Right ventricle myocardium superior (tissue), 1 donor: ENCODE data around the gene SLC5A12. TPM values are rescaled to one million over a fixed set of nuclear protein-coding genes. Genes with fewer than 3 reads are reported as not detected.

Experiments used
- ATAC-seq: fragments of 200-7000 bp; cut with Tn5 transposase; one replicate; pipeline ENCODE4 v1.9.1; 2020; ENCODE audit warnings: mild to moderate bottlenecking; ENCODE audit not compliant: poor library complexity
- DNase-seq: peaks from one replicate; pipeline ENCODE4 v3.0.0-alpha.2; 2020
- intact Hi-C: fragments of 100-400 bp; cut with DNase I; formaldehyde crosslinking; loops from one replicate; pipeline ENCODE4 v1.11.2; 2022
- long read RNA-seq: library from polyadenylated mRNA; unstranded; transcript quantifications from one replicate; pipeline ENCODE4 v2.0.0, GENCODE V29; 2021
- total RNA-seq: library from RNA; stranded (reverse); fragmentation: NEBNext Ultra II Directional; extraction: Animal tissue kit (Norgen Biotek cat#: 25700); gene quantifications from one replicate; pipeline ENCODE4 v1.2.1, GENCODE V29; 2021
- donor health status: DM: no; HTN: yes; CAD: no; lungs with severe emphysema.

Gene SLC5A12
- total RNA-seq: not detected
- long read RNA-seq: 0 reads

- intact Hi-C loops: no loop called here
- DNase-seq (no peak), ATAC-seq (no peak)
Measured at GRCh38 chr11:26721948-26722475, at the start of gene SLC5A12. TSS of gene SLC5A12 (minus strand) at chr11:26722060. CDS start at chr11:26721714, 346 bp downstream.

DNA sequence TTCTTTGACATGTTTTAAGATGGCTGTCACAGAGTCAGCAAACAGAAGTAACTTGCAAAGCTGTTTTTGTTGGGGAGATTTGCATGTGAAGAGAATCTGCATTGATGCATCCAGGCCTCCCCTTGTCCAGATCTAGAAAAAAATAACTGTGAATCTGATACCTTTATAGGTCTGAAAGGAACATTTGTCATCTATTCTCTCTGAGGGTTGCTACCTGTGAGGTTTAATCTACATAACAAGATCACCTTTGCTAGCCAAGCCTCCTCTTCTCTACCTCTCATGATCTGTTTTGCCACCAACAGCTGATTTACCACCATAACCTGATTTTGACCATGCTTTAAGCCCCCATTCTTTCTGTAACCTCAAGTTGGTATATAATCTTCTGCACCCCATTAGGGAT lies 47.2 kb upstream of the SLC5A12 start:
- ATAC-seq (no peak), DNase-seq (no peak)
- intact Hi-C loops: no loop called here

DNA sequence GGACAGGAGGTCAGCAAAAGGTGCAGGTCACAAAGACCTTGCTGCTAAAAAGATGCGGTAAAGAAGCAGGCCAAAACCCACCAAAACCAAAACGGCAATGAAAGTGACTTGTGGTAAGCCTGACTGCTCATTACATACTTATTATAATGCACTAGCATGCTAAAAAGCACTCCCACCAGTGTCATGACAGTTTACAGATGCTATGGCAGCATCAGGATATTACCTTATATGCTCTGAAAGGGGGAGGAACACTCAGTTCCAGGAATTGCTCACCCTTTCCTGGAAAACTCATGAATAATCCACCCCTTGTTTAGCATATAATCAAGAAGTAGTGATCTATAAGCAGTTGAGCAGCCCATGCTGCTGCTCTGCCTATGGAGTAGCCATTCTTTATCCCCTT lies 45.2 kb upstream of the SLC5A12 start:
- DNase-seq (no peak), ATAC-seq (no peak)
- intact Hi-C loops: no loop called here

DNA sequence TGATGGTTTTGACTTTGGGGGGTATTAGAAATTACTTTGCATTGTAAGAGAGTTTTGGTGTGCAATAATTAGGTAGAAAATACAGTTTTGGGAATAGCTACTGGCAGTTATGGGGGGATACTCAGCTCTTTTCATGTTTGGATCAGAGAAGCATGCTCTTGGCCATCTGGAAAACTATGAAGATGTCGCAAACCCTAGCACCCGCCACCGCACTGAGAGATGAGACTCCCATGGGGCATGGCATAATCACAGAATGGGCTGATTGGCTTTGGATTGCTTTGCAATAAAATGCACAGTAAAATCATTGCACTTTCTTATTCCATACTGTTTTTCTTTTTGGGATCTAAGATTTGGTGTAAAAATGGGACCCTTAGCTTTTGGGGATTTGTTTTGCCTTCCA lies 43.5 kb upstream of the SLC5A12 start:
- intact Hi-C loops: no loop called here
- no peak for ATAC-seq
- peak; percentile 24 for DNase-seq

DNA sequence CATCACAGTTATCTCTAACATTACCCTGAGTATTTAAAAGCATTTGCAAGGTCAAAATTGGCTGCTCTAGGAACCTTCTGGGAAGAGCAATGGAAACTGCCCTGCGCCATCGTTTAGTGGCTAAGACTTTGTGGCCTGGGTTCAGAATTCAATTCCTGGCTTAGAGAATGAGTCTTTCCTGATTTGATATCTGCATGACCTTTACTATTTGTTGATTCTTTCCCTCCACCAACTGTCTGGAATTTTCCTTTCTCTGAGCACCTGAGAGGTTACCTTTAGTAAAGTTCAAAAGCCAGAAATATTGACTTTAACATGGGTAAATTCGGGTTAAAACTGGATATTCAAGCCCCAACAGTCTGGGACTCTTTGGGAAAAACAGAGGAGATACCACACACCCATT lies 43.0 kb upstream of the SLC5A12 start:
- intact Hi-C loops: no loop called here
- DNase-seq: no peak
- no peak for ATAC-seq

- ATAC-seq (no peak), DNase-seq (no peak)
- intact Hi-C loops: no loop called here
Measured at GRCh38 chr11:26764315-26764714, 42.5 kb upstream of the SLC5A12 start.

DNA sequence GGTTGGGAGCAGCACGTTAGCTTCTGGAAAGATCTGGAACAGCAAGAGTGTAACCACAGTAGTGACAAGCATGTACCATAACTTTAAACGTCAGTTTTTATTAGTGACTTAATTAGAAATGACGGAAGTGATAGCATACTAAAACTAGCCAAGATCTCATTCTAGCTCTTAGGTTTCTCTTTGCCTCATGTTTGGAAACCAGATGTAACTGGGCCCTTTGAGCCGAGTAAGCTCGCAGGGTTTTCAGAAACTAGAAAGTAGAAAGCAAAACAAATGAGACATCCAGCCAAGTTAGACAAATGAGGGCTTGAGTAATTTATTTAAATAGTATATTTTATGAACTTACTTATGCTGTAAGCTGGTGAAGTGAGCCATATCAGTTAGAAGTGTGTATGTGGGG lies 40.2 kb upstream of the SLC5A12 start:
- intact Hi-C loops: no loop called here
- no peak for DNase-seq
- ATAC-seq: no peak

DNA sequence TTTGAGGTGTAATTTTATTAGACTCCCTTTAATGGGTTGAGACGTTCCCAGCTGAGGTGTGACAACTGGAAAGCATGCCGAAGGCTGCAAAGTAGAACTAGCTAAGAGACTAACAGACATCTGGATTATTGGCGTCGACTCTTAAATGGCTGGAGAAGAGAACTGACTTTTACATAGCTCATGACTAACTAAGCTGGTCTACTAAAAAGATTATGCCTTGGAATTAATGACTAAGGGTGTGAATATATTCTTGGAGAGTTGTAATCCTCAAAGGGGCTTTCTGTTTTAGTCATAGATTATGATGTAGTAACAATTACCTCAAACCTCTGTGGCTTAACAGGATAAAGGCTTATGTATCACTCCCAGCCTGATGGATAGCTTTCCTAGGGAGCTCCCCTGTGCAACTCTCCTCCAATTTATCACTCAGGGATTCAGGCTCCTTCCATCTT lies 39.5 kb upstream of the SLC5A12 start:
- intact Hi-C loops: no loop called here
- no peak for ATAC-seq

DNA sequence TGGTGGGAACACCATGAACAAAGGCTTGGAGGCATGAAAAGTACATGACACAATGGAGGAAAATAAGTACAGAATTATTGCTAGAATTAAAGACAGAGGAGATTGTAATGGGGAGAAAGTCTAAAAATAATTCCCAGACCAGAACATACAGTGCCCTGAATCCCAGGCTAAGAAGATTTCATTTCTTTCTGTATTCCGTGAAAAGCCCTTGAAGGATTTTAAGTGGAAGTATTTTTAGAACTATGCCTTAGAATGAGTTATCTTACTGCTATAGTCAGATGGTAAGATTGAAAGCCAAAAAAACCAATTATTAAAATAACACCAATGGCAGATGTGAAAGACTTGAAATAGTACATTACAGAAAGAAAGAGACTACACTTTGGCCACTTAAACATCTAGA lies 36.1 kb upstream of the SLC5A12 start:
- DNase-seq (no peak), ATAC-seq (no peak)
- intact Hi-C loops: no loop called here

More for the DNA sequence above, 39.5 kb upstream of the SLC5A12 start:
- DNase-seq: no peak

DNA sequence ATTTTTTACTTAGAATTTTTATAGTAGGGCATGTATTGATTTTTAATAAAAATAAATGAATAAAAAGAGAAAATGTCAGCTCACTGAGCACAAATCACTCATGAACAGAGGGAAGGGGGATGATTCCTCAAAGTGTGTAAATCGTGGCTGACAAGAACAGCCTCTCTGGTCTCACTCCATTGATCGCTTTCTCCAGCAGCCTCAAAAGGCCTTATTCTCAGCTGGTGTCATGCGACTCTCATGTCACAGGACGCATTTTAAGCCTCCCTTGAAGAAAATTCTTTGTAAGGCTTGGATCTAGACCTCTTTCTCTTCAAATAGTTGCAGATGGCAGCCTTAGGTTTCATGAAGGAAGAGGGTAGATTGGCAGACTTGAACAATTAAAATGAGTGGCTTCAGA lies 33.9 kb upstream of the SLC5A12 start:
- DNase-seq: no peak
- ATAC-seq: no peak
- intact Hi-C loops: loop anchor here (2.0 kb wide), 1 partner anchor 403 kb away; no protein-coding TSS in a partner anchor

DNA sequence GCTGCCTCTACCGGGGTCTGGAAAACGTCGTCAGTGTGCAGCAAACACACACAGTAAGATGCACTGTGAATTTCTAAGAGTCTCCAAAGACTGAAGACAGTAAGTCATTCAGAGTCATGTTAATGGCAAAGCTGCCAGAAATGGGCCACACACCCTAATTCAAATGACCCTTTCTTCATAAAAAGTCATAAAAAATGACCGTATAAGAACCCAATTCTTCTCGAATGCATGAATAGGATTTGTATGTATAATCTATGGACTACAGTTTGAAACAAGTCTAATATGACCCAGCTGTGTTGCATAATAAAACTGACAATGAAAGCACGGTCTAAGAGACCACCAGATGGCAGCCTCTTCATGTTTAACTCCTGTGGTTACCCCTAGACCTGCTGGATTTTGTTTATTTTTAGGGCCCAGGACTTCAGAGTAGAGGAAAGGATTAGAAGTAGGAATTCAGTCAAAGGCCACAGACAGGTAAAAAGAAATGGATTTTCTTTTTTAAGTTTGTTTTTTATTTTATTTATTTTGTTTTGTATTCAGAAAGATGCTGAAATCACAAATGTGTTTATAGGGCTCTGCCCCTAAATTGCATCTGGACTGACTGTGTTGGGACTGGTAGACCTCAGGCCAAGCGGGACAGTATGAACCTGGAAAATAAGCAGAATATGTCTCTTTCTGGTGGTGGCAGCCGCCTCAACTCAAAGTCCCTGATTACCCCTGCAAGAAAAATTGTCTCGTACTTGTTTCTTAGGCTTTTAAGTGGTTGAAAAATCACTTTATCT lies 32.1 kb upstream of the SLC5A12 start:
- peak; percentile 86 for ATAC-seq
- DNase-seq: peak; percentile 40

GRCh38 chr11:26749927-26750326 lies 28.1 kb upstream of the SLC5A12 start:
- ATAC-seq (no peak), DNase-seq (no peak)
- intact Hi-C loops: no loop called here

More for the DNA sequence above, 32.1 kb upstream of the SLC5A12 start:
- intact Hi-C loops: loop anchor here (2.0 kb wide), 1 partner anchor 405 kb away; no protein-coding TSS in a partner anchor

DNA sequence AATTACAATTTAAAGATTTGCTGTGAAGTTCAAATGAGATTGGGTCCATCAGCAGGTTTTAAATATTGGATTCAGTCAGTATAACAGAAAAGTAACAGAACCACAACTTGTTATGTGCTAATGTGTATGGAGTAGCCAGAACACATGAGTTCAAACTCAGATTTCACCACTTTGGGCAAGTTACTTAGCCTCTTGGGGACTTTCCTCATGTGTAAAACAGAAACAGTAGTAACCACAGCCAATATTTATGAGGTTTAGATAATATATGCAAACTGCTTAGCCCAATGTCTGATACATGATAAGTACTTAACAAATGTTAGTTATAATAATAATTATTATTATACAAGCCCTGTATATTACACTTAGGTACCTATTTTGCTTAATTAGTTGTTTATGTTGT lies 21.8 kb upstream of the SLC5A12 start:
- DNase-seq (no peak), ATAC-seq (no peak)
- intact Hi-C loops: no loop called here

GRCh38 chr11:26742966-26743365 lies 21.1 kb upstream of the SLC5A12 start:
- no peak for DNase-seq
- ATAC-seq: no peak
- intact Hi-C loops: no loop called here

DNA sequence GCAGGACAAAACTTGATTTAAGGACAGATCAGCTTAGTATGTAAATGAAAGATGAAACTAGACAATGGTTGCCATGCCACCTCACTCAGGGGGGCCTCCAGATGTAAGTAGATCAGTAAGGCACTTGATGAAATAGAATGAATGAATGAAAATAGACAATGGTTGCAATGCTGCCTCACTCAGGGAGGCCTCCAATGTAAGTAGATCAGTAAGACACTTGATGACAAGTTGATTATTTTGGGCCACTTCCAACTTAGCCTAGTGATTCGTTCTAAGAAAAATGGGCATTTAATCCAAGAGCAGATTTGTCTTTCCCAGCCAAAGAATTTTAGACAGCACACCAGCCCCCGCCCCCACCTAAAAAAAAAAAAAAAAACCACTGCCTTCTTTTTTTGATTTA lies 19.2 kb upstream of the SLC5A12 start:
- intact Hi-C loops: no loop called here
- DNase-seq: no peak

GRCh38 chr11:26739366-26740073 lies 17.7 kb upstream of the SLC5A12 start:
- DNase-seq (no peak), ATAC-seq (no peak)
- intact Hi-C loops: no loop called here

More for the DNA sequence above, 19.2 kb upstream of the SLC5A12 start:
- ATAC-seq: no peak

- intact Hi-C loops: no loop called here
- no peak for ATAC-seq
- DNase-seq: no peak
Measured at GRCh38 chr11:26734691-26735090, 12.8 kb upstream of the SLC5A12 start.

- intact Hi-C loops: no loop called here
- DNase-seq (no peak), ATAC-seq (no peak)
Measured at GRCh38 chr11:26731084-26731456, 9.2 kb upstream of the SLC5A12 start.

DNA sequence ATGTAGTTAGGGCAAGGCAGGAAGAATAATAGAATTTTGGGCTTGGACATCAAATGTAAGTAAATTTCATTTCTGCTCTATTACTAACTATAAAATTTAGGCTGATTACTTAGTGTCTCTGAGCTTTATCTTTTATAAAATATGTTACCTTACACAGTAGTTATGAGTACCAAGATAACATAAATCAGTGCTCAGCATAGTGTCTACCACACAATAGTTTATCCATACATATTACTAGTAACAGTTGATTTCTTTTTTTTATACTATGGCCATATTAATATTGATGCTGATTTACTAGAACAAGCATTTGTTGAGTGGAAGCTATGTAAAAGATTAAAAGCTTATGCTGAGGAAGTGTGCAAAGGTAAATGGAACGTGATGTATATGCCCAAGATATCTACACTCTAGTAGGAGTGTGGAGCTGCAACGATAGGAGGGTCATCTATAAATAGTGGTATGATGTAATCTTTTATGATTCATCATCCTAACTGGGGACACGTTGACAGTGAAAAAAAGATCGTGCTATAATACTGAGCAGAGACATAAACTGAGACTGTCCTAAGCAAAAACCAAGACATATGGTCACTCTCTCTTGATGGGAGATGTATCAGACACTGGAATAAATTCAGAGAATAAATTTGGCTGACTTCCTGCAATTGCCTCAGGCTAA lies 8.7 kb upstream of the SLC5A12 start:
- intact Hi-C loops: no loop called here
- ATAC-seq (peak; percentile 46), DNase-seq (no peak)
